ENCODE results near the gene RAP1GDS1.
A peak's percentile ranks its signal among the peaks of the same experiment; 100 is the strongest.

The RAP1GDS1 gene

DNA sequence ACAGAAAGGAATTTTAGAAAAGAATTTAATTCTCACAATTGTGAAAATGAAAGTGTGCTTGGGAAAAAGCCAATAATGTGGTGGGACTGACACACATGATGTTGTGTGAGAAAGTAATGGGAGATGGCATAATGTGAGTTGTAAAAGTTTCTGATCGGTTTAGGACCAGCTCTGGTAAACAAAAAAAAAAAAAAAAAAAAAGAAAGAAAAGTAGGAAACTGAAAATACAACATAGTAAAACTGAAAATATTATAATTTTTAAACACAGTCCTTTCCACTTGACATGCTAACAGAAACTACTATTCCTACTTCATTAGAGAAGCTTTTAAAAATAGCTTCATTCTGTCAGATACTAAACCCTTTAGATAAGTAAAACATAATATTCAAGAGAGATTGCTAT lies 28.2 kb downstream of the RAP1GDS1 start:
- peak; percentile 17 for DNase-seq (ENCODE audit: low read depth)
- H3K9ac ChIP-seq (ENCODE audit: low read length): no peak overlapping the region
- no peak overlapping the region for H3K4me3 ChIP-seq (ENCODE audit: low read length)
- H3K9me3 ChIP-seq (ENCODE audit: control insufficient read depth, low read length): no peaks in the 10 kb centered on the region
- H3K4me1 ChIP-seq (ENCODE audit: control insufficient read depth, insufficient read depth, low read length): peaks cover 14% of the 10 kb centered on the region
- H3K36me3 ChIP-seq (ENCODE audit: control insufficient read depth, insufficient read depth, low read length, severe bottlenecking): peaks cover 11% of the 10 kb centered on the region
- no peaks in the 10 kb centered on the region for H3K27me3 ChIP-seq (replicated peaks; ENCODE audit: control insufficient read depth, insufficient read depth, low read length)

DNA sequence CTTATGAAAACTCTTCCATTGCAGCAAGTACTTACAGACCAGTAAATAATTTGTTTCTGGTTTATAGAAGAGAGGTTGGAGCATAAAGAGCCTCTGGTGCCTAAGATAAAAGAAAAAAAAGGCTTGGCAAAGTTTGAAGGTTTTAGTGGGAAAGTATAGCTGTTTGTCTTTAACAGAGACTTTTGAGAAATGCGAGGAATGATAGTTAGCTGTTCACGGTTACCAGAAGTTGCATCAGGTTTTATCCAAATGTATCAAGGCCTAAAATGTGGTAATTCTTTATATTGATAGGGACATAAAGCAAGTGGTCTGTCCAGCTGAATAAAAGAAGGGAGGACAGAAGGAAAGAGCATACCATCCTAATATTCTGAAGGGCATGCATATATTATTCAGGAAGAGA lies 29.3 kb downstream of the RAP1GDS1 start:
- Histone ChIP-seq H3K4me1 (ENCODE audit: control insufficient read depth, insufficient read depth, low read length) (peaks cover 14% of the 10 kb centered on the region), H3K9me3 (ENCODE audit: control insufficient read depth, low read length) (no peaks in the 10 kb centered on the region), H3K36me3 (ENCODE audit: control insufficient read depth, insufficient read depth, low read length, severe bottlenecking) (peaks cover 21% of the 10 kb centered on the region), H3K4me3 (ENCODE audit: low read length) (no peak overlapping the region), H3K9ac (ENCODE audit: low read length) (no peak overlapping the region), H3K27me3 (replicated peaks; ENCODE audit: control insufficient read depth, insufficient read depth, low read length) (no peaks in the 10 kb centered on the region)
- DNase-seq (ENCODE audit: low read depth): peak; percentile 88

DNA sequence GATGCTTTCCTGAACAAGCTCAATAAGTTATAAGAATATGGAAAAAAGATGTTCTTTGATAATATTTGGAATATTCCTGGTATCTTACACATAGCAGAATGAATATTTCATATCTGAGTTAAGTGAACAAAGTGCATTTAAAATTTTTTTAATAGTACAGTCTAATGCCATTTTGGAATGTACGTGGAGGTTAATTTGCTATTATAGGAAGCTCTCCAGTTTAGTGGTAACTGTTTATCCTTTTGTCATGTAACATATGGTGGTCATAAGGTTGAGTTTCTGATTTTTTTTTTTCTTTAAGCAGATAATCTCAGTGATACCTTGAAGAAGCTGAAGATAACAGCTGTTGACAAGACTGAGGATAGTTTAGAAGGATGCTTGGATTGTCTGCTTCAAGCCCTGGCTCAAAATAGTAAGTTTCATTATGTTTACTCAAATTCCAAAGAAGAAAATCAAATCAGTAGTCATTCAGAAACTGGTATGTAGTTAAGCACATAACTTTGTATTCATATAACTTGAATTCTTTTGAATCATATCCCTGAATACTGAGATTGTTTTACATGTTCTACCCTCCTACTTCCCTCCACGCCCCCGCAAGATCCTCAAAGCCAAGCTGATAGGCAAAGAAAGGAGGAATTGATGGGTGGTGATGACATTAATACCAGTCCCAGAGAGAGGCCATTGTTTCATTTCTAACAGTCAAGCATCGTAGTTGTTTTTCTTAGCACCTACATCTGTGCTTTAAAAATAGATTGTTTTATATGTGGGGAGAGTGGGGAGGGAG lies 32.1 kb downstream of the RAP1GDS1 start:
- DNase-seq (ENCODE audit: low read depth): peak; percentile 32
- no peak overlapping the region for H3K4me3 ChIP-seq (ENCODE audit: low read length)

DNA sequence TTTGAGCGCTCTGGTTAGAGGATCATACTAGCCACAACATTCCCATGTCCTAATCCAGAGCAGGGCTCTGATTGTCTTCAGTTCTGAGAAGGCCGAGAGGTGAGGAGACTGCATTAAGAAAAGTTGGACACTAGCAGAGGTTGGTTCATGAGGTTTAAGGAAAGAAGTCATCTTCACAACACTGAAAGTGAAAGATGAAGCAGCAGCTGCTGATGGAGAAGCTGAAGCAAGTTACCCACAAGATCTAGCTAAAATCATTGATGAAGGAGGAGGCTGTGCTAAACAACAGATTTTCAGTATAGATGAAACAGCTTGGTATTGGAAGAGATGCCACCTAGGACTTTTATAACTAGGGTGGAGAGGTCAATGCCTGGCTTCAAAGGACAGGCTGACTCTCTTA lies 36.8 kb downstream of the RAP1GDS1 start:
- peaks cover 10% of the 10 kb centered on the region for H3K9me3 ChIP-seq (ENCODE audit: control insufficient read depth, low read length)
- H3K4me1 ChIP-seq (ENCODE audit: control insufficient read depth, insufficient read depth, low read length): no peaks in the 10 kb centered on the region
- no peak overlapping the region for H3K9ac ChIP-seq (ENCODE audit: low read length)
- H3K4me3 ChIP-seq (ENCODE audit: low read length): no peak overlapping the region
- H3K36me3 ChIP-seq (ENCODE audit: control insufficient read depth, insufficient read depth, low read length, severe bottlenecking): peaks cover 57% of the 10 kb centered on the region
- no peaks in the 10 kb centered on the region for H3K27me3 ChIP-seq (replicated peaks; ENCODE audit: control insufficient read depth, insufficient read depth, low read length)
- no peak for DNase-seq (ENCODE audit: low read depth)

More for the DNA sequence above, 32.1 kb downstream of the RAP1GDS1 start:
- Histone ChIP-seq H3K4me1 (ENCODE audit: control insufficient read depth, insufficient read depth, low read length) (peaks cover 14% of the 10 kb centered on the region), H3K36me3 (ENCODE audit: control insufficient read depth, insufficient read depth, low read length, severe bottlenecking) (peaks cover 48% of the 10 kb centered on the region), H3K9me3 (ENCODE audit: control insufficient read depth, low read length) (no peaks in the 10 kb centered on the region), H3K27me3 (replicated peaks; ENCODE audit: control insufficient read depth, insufficient read depth, low read length) (no peaks in the 10 kb centered on the region), H3K9ac (ENCODE audit: low read length) (no peak overlapping the region)

DNA sequence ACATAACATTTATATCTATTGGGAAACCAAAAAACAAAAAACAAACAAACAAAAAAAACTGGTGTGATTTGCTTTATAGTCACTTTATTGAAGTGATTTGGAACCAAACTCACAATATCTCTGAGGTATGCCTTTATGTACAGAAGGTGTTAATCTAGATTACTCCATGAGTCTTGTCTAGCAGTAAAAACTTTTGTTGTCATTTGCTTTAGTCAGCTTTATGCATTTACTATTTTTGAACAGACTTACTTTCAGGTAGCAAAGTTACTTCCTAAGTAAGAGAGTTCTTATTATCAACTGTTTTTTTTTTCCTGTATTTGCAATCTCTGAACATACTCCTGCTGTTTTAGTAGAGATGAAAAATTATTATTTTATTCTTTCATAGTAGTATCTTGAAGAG lies 39.5 kb downstream of the RAP1GDS1 start:
- Histone ChIP-seq H3K4me3 (ENCODE audit: low read length) (no peak overlapping the region), H3K36me3 (ENCODE audit: control insufficient read depth, insufficient read depth, low read length, severe bottlenecking) (peaks cover 34% of the 10 kb centered on the region), H3K4me1 (ENCODE audit: control insufficient read depth, insufficient read depth, low read length) (peaks cover 6% of the 10 kb centered on the region), H3K9me3 (ENCODE audit: control insufficient read depth, low read length) (peaks cover 10% of the 10 kb centered on the region), H3K27me3 (replicated peaks; ENCODE audit: control insufficient read depth, insufficient read depth, low read length) (no peaks in the 10 kb centered on the region), H3K9ac (ENCODE audit: low read length) (no peak overlapping the region)
- no peak for DNase-seq (ENCODE audit: low read depth)

DNA sequence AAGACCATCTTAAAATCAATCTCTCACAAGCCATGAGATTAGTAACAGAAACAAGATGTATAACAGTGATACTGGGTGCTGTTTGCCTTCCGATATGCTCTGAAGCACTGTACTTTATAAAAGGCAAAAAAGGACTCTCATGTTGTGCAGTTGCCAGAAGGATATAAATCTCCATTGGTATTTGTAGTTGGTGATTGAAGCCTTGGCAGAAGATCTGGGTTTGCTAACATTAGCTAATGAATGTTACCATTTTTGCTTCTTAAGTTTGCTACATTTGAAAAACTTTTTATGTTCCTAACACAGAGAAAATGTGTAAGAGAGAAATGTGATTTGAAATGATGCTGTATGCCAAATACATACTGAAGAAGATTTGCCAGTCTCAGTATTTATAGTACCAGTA lies 44.4 kb downstream of the RAP1GDS1 start:
- DNase-seq (ENCODE audit: low read depth): no peak
- Histone ChIP-seq H3K4me1 (ENCODE audit: control insufficient read depth, insufficient read depth, low read length) (peaks cover 11% of the 10 kb centered on the region), H3K36me3 (ENCODE audit: control insufficient read depth, insufficient read depth, low read length, severe bottlenecking) (peaks cover 6% of the 10 kb centered on the region), H3K9me3 (ENCODE audit: control insufficient read depth, low read length) (peaks cover 10% of the 10 kb centered on the region), H3K27me3 (replicated peaks; ENCODE audit: control insufficient read depth, insufficient read depth, low read length) (no peaks in the 10 kb centered on the region), H3K9ac (ENCODE audit: low read length) (no peak overlapping the region), H3K4me3 (ENCODE audit: low read length) (no peak overlapping the region)

DNA sequence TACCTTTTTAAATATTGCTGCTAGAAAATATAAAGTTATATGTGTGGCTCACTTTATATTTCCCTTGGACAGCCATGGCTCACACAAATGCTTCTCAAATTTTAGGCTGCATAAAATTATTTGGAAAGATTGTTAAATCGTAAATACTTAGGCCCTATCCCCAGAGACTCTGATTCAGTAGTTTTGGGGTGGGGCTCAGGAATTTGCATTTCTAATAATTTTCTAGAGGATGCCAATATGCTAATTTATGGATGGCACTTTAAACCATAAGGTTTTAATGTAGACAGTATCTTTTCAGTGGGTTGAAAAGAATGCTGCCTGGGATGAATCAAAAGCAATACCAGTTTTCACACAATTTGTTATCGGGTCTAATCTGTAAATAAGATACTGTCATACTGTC lies 49.7 kb downstream of the RAP1GDS1 start:
- Histone ChIP-seq H3K4me3 (ENCODE audit: low read length) (no peak overlapping the region), H3K9ac (ENCODE audit: low read length) (no peak overlapping the region), H3K36me3 (ENCODE audit: control insufficient read depth, insufficient read depth, low read length, severe bottlenecking) (no peaks in the 10 kb centered on the region), H3K27me3 (replicated peaks; ENCODE audit: control insufficient read depth, insufficient read depth, low read length) (no peaks in the 10 kb centered on the region), H3K4me1 (ENCODE audit: control insufficient read depth, insufficient read depth, low read length) (peaks cover 14% of the 10 kb centered on the region), H3K9me3 (ENCODE audit: control insufficient read depth, low read length) (no peaks in the 10 kb centered on the region)
- DNase-seq (ENCODE audit: low read depth): no peak

DNA sequence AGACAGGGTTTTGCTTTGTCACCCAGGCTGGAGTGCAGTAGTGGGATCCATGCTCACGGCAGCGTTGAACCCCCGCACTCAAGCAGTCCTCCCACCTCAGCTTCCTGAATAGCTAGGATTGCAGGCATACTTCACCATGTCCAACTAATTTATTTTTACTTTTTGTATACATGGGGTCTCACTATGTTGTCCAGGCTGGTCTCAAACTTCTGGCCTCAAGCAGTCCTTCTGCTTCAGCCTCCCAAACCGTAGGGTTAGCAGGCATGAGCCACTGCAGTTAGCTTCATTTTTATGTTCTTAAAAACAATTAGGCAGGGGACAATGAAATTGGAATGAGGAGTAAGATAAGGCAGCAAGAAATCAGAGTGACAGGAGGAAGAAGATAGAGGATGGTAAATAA lies 50.5 kb downstream of the RAP1GDS1 start:
- Histone ChIP-seq H3K9ac (ENCODE audit: low read length) (no peak overlapping the region), H3K9me3 (ENCODE audit: control insufficient read depth, low read length) (no peaks in the 10 kb centered on the region), H3K4me3 (ENCODE audit: low read length) (no peak overlapping the region), H3K36me3 (ENCODE audit: control insufficient read depth, insufficient read depth, low read length, severe bottlenecking) (no peaks in the 10 kb centered on the region), H3K4me1 (ENCODE audit: control insufficient read depth, insufficient read depth, low read length) (peaks cover 10% of the 10 kb centered on the region), H3K27me3 (replicated peaks; ENCODE audit: control insufficient read depth, insufficient read depth, low read length) (no peaks in the 10 kb centered on the region)
- no peak for DNase-seq (ENCODE audit: low read depth)

DNA sequence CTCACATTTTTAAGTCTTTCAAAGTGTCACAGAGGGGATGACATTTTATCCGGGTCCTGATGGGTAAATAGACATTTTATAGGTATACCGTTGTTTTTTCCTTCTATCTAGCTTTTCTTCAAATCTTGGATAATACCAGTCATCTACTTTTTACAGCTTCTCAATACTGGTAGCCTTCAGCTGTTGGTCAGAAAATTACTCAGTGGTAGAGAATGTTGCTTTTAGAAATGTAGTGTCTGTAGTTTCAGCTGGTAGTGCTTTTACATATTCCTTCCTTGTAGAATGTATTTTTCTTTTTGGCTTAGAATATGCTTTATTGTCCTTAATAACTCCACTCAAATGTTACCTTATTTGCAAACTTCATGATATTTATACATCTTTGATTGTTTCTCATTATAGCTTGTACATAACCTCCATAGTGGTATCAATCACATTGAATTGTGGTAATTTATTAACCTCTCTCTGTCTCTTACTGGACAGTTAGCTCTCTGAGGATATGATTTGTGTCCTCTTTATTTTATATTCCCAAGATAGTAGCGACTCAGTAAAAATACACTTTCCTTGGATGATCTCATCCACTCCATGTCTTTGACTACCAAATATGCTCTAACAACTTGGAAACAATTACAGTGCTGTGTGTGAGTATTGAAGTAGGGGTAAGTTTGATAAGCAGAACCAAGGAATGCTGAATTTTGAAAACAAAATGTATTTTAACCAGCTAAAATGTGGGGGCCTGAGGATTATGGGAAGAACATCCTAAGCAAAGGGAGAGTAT lies 53.8 kb downstream of the RAP1GDS1 start:
- Histone ChIP-seq H3K4me1 (ENCODE audit: control insufficient read depth, insufficient read depth, low read length) (peaks cover 10% of the 10 kb centered on the region), H3K4me3 (ENCODE audit: low read length) (no peak overlapping the region), H3K9me3 (ENCODE audit: control insufficient read depth, low read length) (no peaks in the 10 kb centered on the region), H3K36me3 (ENCODE audit: control insufficient read depth, insufficient read depth, low read length, severe bottlenecking) (no peaks in the 10 kb centered on the region), H3K27me3 (replicated peaks; ENCODE audit: control insufficient read depth, insufficient read depth, low read length) (no peaks in the 10 kb centered on the region), H3K9ac (ENCODE audit: low read length) (no peak overlapping the region)
- peak; percentile 15 for DNase-seq (ENCODE audit: low read depth)

DNA sequence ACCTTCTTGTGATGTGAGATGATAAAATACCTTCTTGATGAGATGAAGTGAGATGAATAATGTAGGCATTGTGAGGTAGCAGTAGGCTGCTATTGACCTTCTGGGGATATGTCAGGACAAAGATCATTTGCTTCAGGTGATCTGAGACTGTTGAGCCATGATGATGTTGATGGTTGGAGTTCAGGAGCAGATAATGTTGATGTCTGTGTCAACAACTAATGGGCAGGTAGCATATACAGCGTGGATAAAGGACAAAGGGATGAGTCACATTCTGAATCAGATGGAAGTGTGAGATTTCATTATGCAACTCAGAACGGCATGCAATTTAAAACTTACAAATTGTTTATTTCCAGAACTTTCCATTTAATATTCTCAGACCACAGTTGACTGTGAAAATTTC lies 57.3 kb downstream of the RAP1GDS1 start:
- DNase-seq (ENCODE audit: low read depth): no peak
- Histone ChIP-seq H3K27me3 (replicated peaks; ENCODE audit: control insufficient read depth, insufficient read depth, low read length) (no peaks in the 10 kb centered on the region), H3K9me3 (ENCODE audit: control insufficient read depth, low read length) (no peaks in the 10 kb centered on the region), H3K4me1 (ENCODE audit: control insufficient read depth, insufficient read depth, low read length) (peaks cover 10% of the 10 kb centered on the region), H3K9ac (ENCODE audit: low read length) (no peak overlapping the region), H3K36me3 (ENCODE audit: control insufficient read depth, insufficient read depth, low read length, severe bottlenecking) (no peaks in the 10 kb centered on the region), H3K4me3 (ENCODE audit: low read length) (no peak overlapping the region)

DNA sequence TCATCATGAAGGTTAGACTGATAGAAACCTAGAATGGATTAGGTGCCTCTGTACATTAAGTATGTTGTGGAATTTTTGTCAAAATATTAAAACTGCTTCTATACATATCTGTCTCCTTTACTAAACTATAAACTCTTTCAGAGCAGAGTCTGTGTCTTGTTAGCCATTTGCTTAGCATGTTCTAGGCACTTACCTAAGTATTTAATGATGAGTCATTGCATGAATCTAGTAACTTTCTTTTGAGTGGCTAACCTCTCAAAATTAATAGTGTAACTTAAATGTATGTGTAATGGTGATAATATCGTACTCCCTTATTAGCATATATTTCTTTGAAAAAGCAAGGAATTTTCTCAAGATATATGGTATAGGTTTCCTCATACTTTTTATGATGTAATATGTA lies 57.8 kb downstream of the RAP1GDS1 start:
- Histone ChIP-seq H3K27me3 (replicated peaks; ENCODE audit: control insufficient read depth, insufficient read depth, low read length) (no peaks in the 10 kb centered on the region), H3K4me3 (ENCODE audit: low read length) (no peak overlapping the region), H3K9me3 (ENCODE audit: control insufficient read depth, low read length) (no peaks in the 10 kb centered on the region), H3K36me3 (ENCODE audit: control insufficient read depth, insufficient read depth, low read length, severe bottlenecking) (no peaks in the 10 kb centered on the region), H3K4me1 (ENCODE audit: control insufficient read depth, insufficient read depth, low read length) (peaks cover 10% of the 10 kb centered on the region), H3K9ac (ENCODE audit: low read length) (no peak overlapping the region)
- no peak for DNase-seq (ENCODE audit: low read depth)

Data from adipocyte (in vitro differentiated cells).